IMR-90 (cell line): Measurements from ENCODE around the gene CR1L. TPM values are rescaled to one million over a fixed set of nuclear protein-coding genes. Genes with fewer than 3 reads are reported as not detected.
A peak's percentile ranks its signal among the peaks of the same experiment; 100 is the strongest.

Experiments
- ATAC-seq: fragments of 200-7000 bp; cut with Tn5 transposase; 2 replicates; pipeline ENCODE4 v1.9.1; 2020; ENCODE audit warnings: low read depth, mild to moderate bottlenecking, moderate library complexity
- BruUV-seq: library from RNA; stranded (reverse); fragments of 400-500 nt; replicated peaks from 2 replicates; lab custom pipeline; 2021; lab: Mats Ljungman, UMichigan
- CTCF ChIA-PET: fragments of 300-600 bp; formaldehyde crosslinking; extraction: SDS; loops from one replicate; lab custom pipeline; 2021; ENCODE audit warnings: antibody characterized with exemption; lab: Yijun Ruan, JAX
- POLR2A ChIA-PET: fragments of 300-600 bp; sonication (Branson Sonifier 250); formaldehyde crosslinking; loops from one replicate; lab custom pipeline; 2022; ENCODE audit warnings: antibody characterized with exemption; ENCODE audit not compliant: unreplicated experiment; lab: Charles Lee
- DNase-seq: peaks from one replicate; pipeline ENCODE4 v3.0.0; 2013
- H2AFZ ChIP-seq: replicated peaks from 2 replicates; pipeline ENCODE3; 2013; ENCODE audit warnings: low read length, mild to moderate bottlenecking; ENCODE audit not compliant: poor library complexity
- H2AK5ac ChIP-seq: 2 replicates; pipeline ENCODE4 v1.6.1; 2013; ENCODE audit warnings: low read depth, low read length, inconsistent platforms
- H2AK9ac ChIP-seq: replicated peaks from 2 replicates; pipeline ENCODE3; 2013; ENCODE audit warnings: mild to moderate bottlenecking, low read depth, low read length, moderate library complexity; ENCODE audit not compliant: poor library complexity
- H2BK120ac ChIP-seq: 2 replicates; pipeline ENCODE4 v1.6.1; 2013; ENCODE audit warnings: low read depth, low read length, inconsistent platforms
- H2BK15ac ChIP-seq: 3 replicates; pipeline ENCODE4 v1.6.1; 2013; ENCODE audit warnings: low read depth, low read length, inconsistent platforms
- H2BK20ac ChIP-seq: 2 replicates; pipeline ENCODE4 v1.6.1; 2013; ENCODE audit warnings: low read depth, mild to moderate bottlenecking, inconsistent platforms, low read length, moderate library complexity
- H2BK5ac ChIP-seq: 2 replicates; pipeline ENCODE4 v1.6.1; 2013; ENCODE audit warnings: mild to moderate bottlenecking, low read depth, low read length, inconsistent platforms; ENCODE audit not compliant: poor library complexity, severe bottlenecking
- H3K14ac ChIP-seq: replicated peaks from 2 replicates; pipeline ENCODE4 v1.6.1; 2013; ENCODE audit warnings: low read depth, low read length, inconsistent platforms
- H3K18ac ChIP-seq: 2 replicates; pipeline ENCODE4 v1.6.1; 2013; ENCODE audit warnings: low read depth, low read length, control low read depth
- H3K23ac ChIP-seq: 2 replicates; pipeline ENCODE4 v1.6.1; 2013; ENCODE audit warnings: low read depth, low read length, inconsistent platforms
- H3K27ac ChIP-seq: 2 replicates; pipeline ENCODE4 v1.5.1; 2013; ENCODE audit warnings: mild to moderate bottlenecking, control low read depth, low read length; ENCODE audit not compliant: insufficient read depth
- H3K27me3 ChIP-seq: 2 replicates; pipeline ENCODE4 v1.6.1; 2013; ENCODE audit warnings: low read length; ENCODE audit not compliant: control insufficient read depth, insufficient read depth
- H3K36me3 ChIP-seq: 2 replicates; pipeline ENCODE4 v1.6.1; 2013; ENCODE audit warnings: low read length, mixed read lengths; ENCODE audit not compliant: control insufficient read depth, insufficient read depth
- H3K4ac ChIP-seq: 2 replicates; pipeline ENCODE4 v1.6.1; 2013; ENCODE audit warnings: low read depth, low read length, inconsistent platforms
- H3K4me1 ChIP-seq: 2 replicates; pipeline ENCODE4 v1.6.1; 2013; ENCODE audit warnings: low read length, mixed read lengths; ENCODE audit not compliant: control insufficient read depth, insufficient read depth
- H3K4me2 ChIP-seq: 2 replicates; pipeline ENCODE4 v1.6.1; 2013; ENCODE audit warnings: low read depth, mild to moderate bottlenecking, control low read depth, low read length, moderate library complexity
- H3K4me3 ChIP-seq: 2 replicates; pipeline ENCODE4 v1.5.1; 2013; ENCODE audit warnings: low read depth, mild to moderate bottlenecking, control low read depth, low read length, moderate library complexity; ENCODE audit not compliant: insufficient read depth
- H3K56ac ChIP-seq: 2 replicates; pipeline ENCODE4 v1.6.1; 2013; ENCODE audit warnings: low read length, inconsistent platforms; ENCODE audit not compliant: insufficient read depth; ENCODE audit errors: extremely low read depth
- H3K79me1 ChIP-seq, 2 experiments: 2 replicates each; pipeline ENCODE4 v1.6.1; 2013; ENCODE audit warnings: low read length in 2 of 2, inconsistent platforms in 1 of 2, low read depth in 1 of 2
- H3K9ac ChIP-seq: 2 replicates; pipeline ENCODE4 v1.6.1; 2013; ENCODE audit warnings: low read depth, low read length, control low read depth
- H3K9me1 ChIP-seq: 2 replicates; pipeline ENCODE4 v1.6.1; 2013; ENCODE audit warnings: low read length, inconsistent platforms; ENCODE audit not compliant: insufficient read depth
- H3K9me3 ChIP-seq: 2 replicates; pipeline ENCODE4 v1.6.1; 2013; ENCODE audit warnings: low read length; ENCODE audit not compliant: control insufficient read depth, insufficient read depth
- H4K20me1 ChIP-seq: 2 replicates; pipeline ENCODE4 v1.6.1; 2013; ENCODE audit warnings: low read length, inconsistent platforms; ENCODE audit not compliant: insufficient read depth
- H4K5ac ChIP-seq: 2 replicates; pipeline ENCODE4 v1.6.1; 2013; ENCODE audit warnings: mild to moderate bottlenecking, low read depth, low read length, control low read depth
- H4K8ac ChIP-seq, 2 experiments: 2 replicates each; pipeline ENCODE4 v1.6.1; 2013; ENCODE audit warnings: low read depth in 2 of 2, low read length in 2 of 2, control low read depth in 1 of 2, inconsistent platforms in 1 of 2
- H4K91ac ChIP-seq: 2 replicates; pipeline ENCODE4 v1.6.1; 2013; ENCODE audit warnings: low read depth, low read length, inconsistent platforms; ENCODE audit not compliant: insufficient read depth
- BHLHE40 ChIP-seq: fragments of 150-350 bp; IDR thresholded peaks from 2 replicates; pipeline ENCODE4 v1.6.1; 2016; ENCODE audit warnings: mild to moderate bottlenecking, low read depth, low read length
- CEBPB ChIP-seq: IDR thresholded peaks from 2 replicates; pipeline ENCODE4 v1.6.1; 2012; ENCODE audit warnings: low read depth, low read length, improper control_type of control experiment
- CHD1 ChIP-seq: IDR thresholded peaks from 2 replicates; pipeline ENCODE4 v1.6.1; 2012; ENCODE audit warnings: low read depth, low read length, improper control_type of control experiment
- MAZ ChIP-seq: IDR thresholded peaks from 2 replicates; pipeline ENCODE4 v1.6.1; 2012; ENCODE audit warnings: low read depth, mild to moderate bottlenecking, low read length, improper control_type of control experiment, moderate library complexity, borderline replicate concordance
- RCOR1 ChIP-seq: IDR thresholded peaks from 2 replicates; pipeline ENCODE4 v1.6.1; 2012; ENCODE audit warnings: mild to moderate bottlenecking, low read length, improper control_type of control experiment; ENCODE audit not compliant: insufficient replicate concordance
- WGBS, 2 experiments: methylation state at CpG; one replicate each; pipeline versions ENCODE4 v1.1.5 to v1.1.7; 2013; ENCODE audit warnings: missing lambda C conversion rate in 2 of 2; ENCODE audit not compliant: insufficient read length in 1 of 2; ENCODE audit errors: extremely low coverage in 2 of 2; 5-methylcytosine and 5-hydroxymethylcytosine counted together
- dilution Hi-C: fragments of 300-500 bp; cut with HindIII; formaldehyde crosslinking; loops from one replicate; pipeline ENCODE4 v1.14.3; 2018; ENCODE audit warnings: low sequenced_read_pairs; ENCODE audit not compliant: unreplicated experiment
- in situ Hi-C: fragments of 300-500 bp; cut with MboI; formaldehyde crosslinking; loops from 3 replicates; pipeline ENCODE4 v1.14.3; 2019; ENCODE audit warnings: low sequenced_read_pairs, inconsistent platforms, mixed read lengths
- intact Hi-C: fragments of 100-400 bp; cut with micrococcal nuclease; formaldehyde crosslinking; loops from 2 replicates; pipeline ENCODE4 v1.10.0; 2022
- polyA plus RNA-seq, 3 experiments: library from polyadenylated mRNA; depleted of rRNA; stranded (reverse); fragments of >200 nt; gene quantifications; 2 replicates each; pipeline ENCODE4 v1.2.3, GENCODE V29; 2012; ENCODE audit warnings: low replicate concordance in 1 of 3
- total RNA-seq: library from RNA; depleted of rRNA; stranded (reverse); fragments of >200 nt; gene quantifications from 2 replicates; pipeline ENCODE4 v1.2.3, GENCODE V29; 2012

The CR1L gene
- total and polyA plus RNA-seq, 2 of the 4 experiments (the other 2 are of a cell fraction), result not detected

DNA sequence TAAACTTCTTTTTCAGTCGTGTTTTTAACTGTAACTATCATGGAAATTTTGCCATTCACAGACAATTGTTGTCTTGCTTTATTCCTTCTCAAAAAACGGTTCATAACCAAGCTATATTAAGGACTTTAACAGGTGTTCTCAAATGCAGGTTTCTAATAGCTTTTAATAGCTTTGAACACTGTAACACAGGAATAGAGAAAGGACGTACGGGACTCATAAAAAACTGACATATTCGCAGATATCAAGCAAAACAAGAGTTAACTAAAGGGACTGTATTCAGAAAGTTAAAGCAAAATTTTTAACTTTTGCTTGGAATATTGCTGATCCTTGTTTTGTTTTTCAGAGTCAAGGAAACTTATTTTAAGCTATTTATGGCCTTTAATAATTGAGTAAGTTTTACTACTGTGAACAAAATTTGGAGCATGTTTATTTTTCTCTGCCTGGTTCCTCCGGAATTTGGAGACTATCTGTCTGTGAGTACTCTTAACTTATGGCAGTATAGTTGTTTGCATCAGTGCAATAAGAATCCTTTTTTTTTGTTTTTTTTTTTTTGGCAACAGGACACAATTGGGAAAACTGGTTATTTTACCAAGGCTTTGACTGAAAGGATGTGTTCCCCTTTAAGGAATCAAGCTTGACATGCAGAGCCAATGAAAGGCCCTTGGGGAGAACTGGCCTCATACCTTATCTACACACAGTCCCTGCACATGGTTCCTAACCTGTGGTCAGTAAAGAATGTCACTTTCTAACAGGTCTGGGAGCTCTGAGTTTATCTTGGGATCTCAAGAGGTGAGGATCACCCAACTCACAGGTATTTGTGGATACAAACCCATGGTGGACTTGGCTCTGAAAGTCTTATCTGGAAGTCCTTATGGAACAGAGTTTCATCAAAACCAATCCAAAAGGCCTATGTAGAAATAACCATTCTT, 101.2 kb downstream of the CR1L start:
- no peak overlapping the region for H2AFZ ChIP-seq
- POLR2A ChIA-PET, result no interaction called here
- BruUV-seq, result no TSS peak

More for the DNA sequence above, 101.2 kb downstream of the CR1L start:
- H3K9me1 ChIP-seq, result no peaks in the 10 kb centered on the region
- H4K91ac ChIP-seq, result no peak overlapping the region
- H2BK15ac ChIP-seq, result no peak overlapping the region
- in situ Hi-C loops, result no loop called here
- H3K27me3 ChIP-seq, result no peaks in the 10 kb centered on the region
- H3K4me2 ChIP-seq, result no peak overlapping the region
- no peak overlapping the region for H2AK5ac ChIP-seq
- H3K56ac ChIP-seq, result no peak overlapping the region
- no peak overlapping the region for H2BK5ac ChIP-seq
- no peak overlapping the region for H2AK9ac ChIP-seq
- H2BK20ac ChIP-seq, result no peak overlapping the region
- CTCF ChIA-PET, result interaction anchor here (0.6 kb wide), 1 partner anchor 9 kb away, joined by 3 read pairs; no protein-coding TSS in a partner anchor
- intact Hi-C loops, result no loop called here
- H3K4me3 ChIP-seq, result no peak overlapping the region
- peaks cover 0 to 3% of the 10 kb centered on the region in 2 experiments; a peak in 1 of 4 replicates for H3K79me1 ChIP-seq
- no peak overlapping the region for H3K27ac ChIP-seq
- H4K8ac ChIP-seq, result no peak overlapping the region; a peak in 1 of 4 replicates
- no peaks in the 10 kb centered on the region for H3K36me3 ChIP-seq
- H3K4ac ChIP-seq, result no peak overlapping the region
- no peak overlapping the region for H3K9ac ChIP-seq
- no peaks in the 10 kb centered on the region for H4K20me1 ChIP-seq
- WGBS, 2 experiments, result no CpG with 5 or more reads among the region's 6 CpGs
- no peak overlapping the region for H3K23ac ChIP-seq
- dilution Hi-C loops, result no loop called here
- no peaks in the 10 kb centered on the region for H3K9me3 ChIP-seq
- no peak overlapping the region for H2BK120ac ChIP-seq
- DNase-seq, result no peak
- no peak for TF ChIP-seq BHLHE40
- no peak for TF ChIP-seq RCOR1
- TF ChIP-seq MAZ, result no peak
- TF ChIP-seq CEBPB, result no peak
- TF ChIP-seq CHD1, result no peak
- H3K4me1 ChIP-seq, result no peaks in the 10 kb centered on the region; the same call in 1 of the 2 replicates
- ATAC-seq, result peak; percentile 40; the same call in 1 of the 2 replicates
- H3K18ac ChIP-seq, result no peak overlapping the region; the same call in 1 of the 2 replicates
- H4K5ac ChIP-seq, result no peak overlapping the region
- H3K14ac ChIP-seq, result no peak overlapping the region
